ENCODE data around the gene SNX5. TPM values are rescaled to one million over a fixed set of nuclear protein-coding genes. Genes with fewer than 3 reads are reported as not detected.
A peak's percentile ranks its signal among the peaks of the same experiment; 100 is the strongest.

SNX5 gene
- total RNA-seq, 1 donor from 2014 or later = 139 TPM

GRCh38 chr20:17993546-17993945, 25.0 kb upstream of the SNX5 start:
- ChIA-PET CTCF (interaction anchor here (1.1 to 1.3 kb wide), 2 partner anchors 24 to 55 kb away, joined by 3 read pairs; no protein-coding TSS in a partner anchor), POLR2A (no interaction called here)
- H3K4me3 Mint-ChIP-seq = no peak overlapping the region
- DNase-seq (no peak), ATAC-seq (ENCODE audit: low read depth) (no peak)
- peaks cover 28% of the 10 kb centered on the region for H3K4me1 Mint-ChIP-seq
- no peak overlapping the region for H3K27ac Mint-ChIP-seq
- H3K9me3 Mint-ChIP-seq = no peaks in the 10 kb centered on the region
- TF ChIP-seq CTCF (IDR thresholded peaks at IDR 0.05) = no peak
- H3K27me3 Mint-ChIP-seq = no peaks in the 10 kb centered on the region
- H3K36me3 Mint-ChIP-seq (ENCODE audit: low read depth) = peaks cover 17% of the 10 kb centered on the region
- intact Hi-C loops (cut with micrococcal nuclease) = no loop called here

GRCh38 chr20:17992847-17993513, 24.4 kb upstream of the SNX5 start:
- ATAC-seq (ENCODE audit: low read depth) (no peak), DNase-seq (no peak)
- Mint-ChIP-seq H3K9me3 (no peaks in the 10 kb centered on the region), H3K27ac (no peak overlapping the region), H3K4me1 (peaks cover 24% of the 10 kb centered on the region), H3K36me3 (ENCODE audit: low read depth) (peaks cover 22% of the 10 kb centered on the region), H3K27me3 (no peaks in the 10 kb centered on the region), H3K4me3 (no peak overlapping the region)
- intact Hi-C loops (cut with micrococcal nuclease) = no loop called here
- ChIA-PET POLR2A (interaction anchor here (0.6 kb wide), 1 partner anchor 145 kb away, joined by 3 read pairs; no protein-coding TSS in a partner anchor), CTCF (interaction anchor here (1.1 kb wide), 1 partner anchor 25 kb away, joined by 3 read pairs; no protein-coding TSS in a partner anchor)
- no peak for TF ChIP-seq CTCF (IDR thresholded peaks at IDR 0.05)

GRCh38 chr20:17992224-17992637, 23.6 kb upstream of the SNX5 start:
- no peak overlapping the region for H3K4me3 Mint-ChIP-seq
- intact Hi-C loops (cut with micrococcal nuclease) = no loop called here
- no peak for TF ChIP-seq CTCF (IDR thresholded peaks at IDR 0.05)
- DNase-seq (no peak), ATAC-seq (ENCODE audit: low read depth) (no peak)
- ChIA-PET CTCF (no interaction called here), POLR2A (interaction anchor here (0.6 kb wide), 1 partner anchor 146 kb away, joined by 3 read pairs; no protein-coding TSS in a partner anchor)
- H3K36me3 Mint-ChIP-seq (ENCODE audit: low read depth) = peaks cover 28% of the 10 kb centered on the region
- H3K27ac Mint-ChIP-seq = peak overlapping the region; percentile 19
- no peaks in the 10 kb centered on the region for H3K9me3 Mint-ChIP-seq
- H3K27me3 Mint-ChIP-seq = no peaks in the 10 kb centered on the region
- H3K4me1 Mint-ChIP-seq = peaks cover 20% of the 10 kb centered on the region

GRCh38 chr20:17990278-17990972, 21.8 kb upstream of the SNX5 start:
- ATAC-seq (ENCODE audit: low read depth) (no peak), DNase-seq (no peak)
- intact Hi-C loops (cut with micrococcal nuclease) = no loop called here
- Mint-ChIP-seq H3K36me3 (ENCODE audit: low read depth) (peaks cover 36% of the 10 kb centered on the region), H3K4me3 (no peak overlapping the region), H3K9me3 (no peaks in the 10 kb centered on the region), H3K4me1 (peaks cover 11% of the 10 kb centered on the region), H3K27me3 (no peaks in the 10 kb centered on the region), H3K27ac (no peak overlapping the region)
- CTCF ChIA-PET = interaction anchor here (1.1 kb wide), 1 partner anchor 310 kb away, joined by 4 read pairs; no protein-coding TSS in a partner anchor
- POLR2A ChIA-PET = interaction anchor here (0.7 kb wide), 1 partner anchor 14 kb away, joined by 3 read pairs; no protein-coding TSS in a partner anchor
- TF ChIP-seq CTCF (IDR thresholded peaks at IDR 0.05) = no peak

GRCh38 chr20:17987988-17988387, 19.4 kb upstream of the SNX5 start:
- no peak overlapping the region for H3K27ac Mint-ChIP-seq
- no peak for TF ChIP-seq CTCF (IDR thresholded peaks at IDR 0.05)
- no peak for ATAC-seq (ENCODE audit: low read depth)
- H3K9me3 Mint-ChIP-seq = no peaks in the 10 kb centered on the region
- ChIA-PET CTCF (no interaction called here), POLR2A (no interaction called here)
- H3K36me3 Mint-ChIP-seq (ENCODE audit: low read depth) = peaks cover 47% of the 10 kb centered on the region
- H3K4me3 Mint-ChIP-seq = no peak overlapping the region
- H3K27me3 Mint-ChIP-seq = no peaks in the 10 kb centered on the region
- peaks cover 10% of the 10 kb centered on the region for H3K4me1 Mint-ChIP-seq
- no peak for DNase-seq
- intact Hi-C loops (cut with micrococcal nuclease) = no loop called here
